B cell (primary cell): ENCODE measurements around the gene TAF12. TPM values are rescaled to one million over a fixed set of nuclear protein-coding genes. Genes with fewer than 3 reads are reported as not detected.

ENCODE experiments used
- ATAC-seq: fragments of 200-7000 bp; cut with Tn5 transposase; one replicate; pipeline ENCODE4 v1.10.0; 2021; ENCODE audit warnings: low read depth, mild to moderate bottlenecking, moderate number of reproducible peaks, moderate library complexity
- CTCF ChIA-PET: fragments of 350-600 bp; sonication (Branson Sonifier 250); formaldehyde crosslinking; loops from one replicate; lab custom pipeline; 2021; ENCODE audit warnings: antibody characterized with exemption, inconsistent platforms; lab: Charles Lee
- POLR2A ChIA-PET: fragments of 350-600 bp; sonication (Branson Sonifier 250); formaldehyde crosslinking; loops from one replicate; lab custom pipeline; 2021; ENCODE audit warnings: antibody characterized with exemption; lab: Charles Lee
- DNase-seq: peaks from one replicate; pipeline ENCODE4 v3.0.0; 2013
- H2AFZ ChIP-seq: 2 replicates; pipeline ENCODE4 v1.6.1; 2012; ENCODE audit warnings: mild to moderate bottlenecking, low read depth, low read length; ENCODE audit not compliant: insufficient read depth, poor library complexity, severe bottlenecking
- H3K27ac ChIP-seq, 2 donors: 1 replicate in 1 of 2; 2 replicates in 1 of 2; pipeline ENCODE4 v1.5.1; 2012 to 2013; ENCODE audit warnings: low read length in 2 of 2, mild to moderate bottlenecking in 2 of 2, moderate library complexity in 1 of 2
- H3K27me3 ChIP-seq, 4 experiments: fragments of 200-600 bp in 1 of 4; sonication (generic) in 1 of 4; replicated peaks in 1 of 4; 1 replicate in 2 of 4; 2 replicates in 2 of 4; pipeline versions ENCODE4 v1.6.1 to v1.7.0; 2013 to 2016; ENCODE audit warnings: low read length in 3 of 4, mild to moderate bottlenecking in 2 of 4, mixed read lengths in 1 of 4, moderate library complexity in 1 of 4; ENCODE audit not compliant: insufficient read depth in 4 of 4, control insufficient read depth in 3 of 4; ENCODE audit errors: control extremely low read depth in 1 of 4
- H3K36me3 ChIP-seq, 2 experiments: replicated peaks in 1 of 2; 1 replicate in 1 of 2; 2 replicates in 1 of 2; pipeline versions ENCODE4 v1.6.1 to v1.7.1; 2013; ENCODE audit warnings: low read length in 1 of 2; ENCODE audit not compliant: insufficient read depth in 2 of 2, control insufficient read depth in 1 of 2; ENCODE audit errors: control extremely low read depth in 1 of 2, extremely low read depth in 1 of 2
- H3K4me1 ChIP-seq, 2 donors: fragments of 200-600 bp in 1 of 2; sonication (generic) in 1 of 2; 1 replicate in 1 of 2; 2 replicates in 1 of 2; pipeline versions ENCODE4 v1.5.1 to v1.6.1; 2013 to 2017; ENCODE audit warnings: low read length in 2 of 2; ENCODE audit not compliant: control insufficient read depth in 2 of 2, insufficient read depth in 2 of 2
- H3K4me2 ChIP-seq: replicated peaks from 2 replicates; pipeline ENCODE3; 2012; ENCODE audit warnings: mild to moderate bottlenecking, low read depth, low read length; ENCODE audit not compliant: poor library complexity, severe bottlenecking
- H3K4me3 ChIP-seq, 5 experiments: fragments of 200-600 bp in 1 of 5; sonication (generic) in 1 of 5; 1 replicate in 3 of 5; 2 replicates in 2 of 5; pipeline versions ENCODE4 v1.5.1 to v1.7.0; 2011 to 2016; ENCODE audit warnings: low read length in 4 of 5, mild to moderate bottlenecking in 4 of 5, low read depth in 2 of 5, control low read depth in 1 of 5, moderate library complexity in 1 of 5; ENCODE audit not compliant: insufficient read depth in 1 of 5; ENCODE audit errors: control extremely low read depth in 1 of 5, extremely low read depth in 1 of 5
- H3K79me2 ChIP-seq: fragments of 200-600 bp; sonication (generic); one replicate; pipeline ENCODE4 v1.6.0; 2016; ENCODE audit warnings: low read length; ENCODE audit not compliant: control insufficient read depth, insufficient read depth
- H3K9ac ChIP-seq: fragments of 200-600 bp; sonication (generic); 2 replicates; pipeline ENCODE4 v1.6.1; 2017; ENCODE audit warnings: mild to moderate bottlenecking, low read length, moderate library complexity
- H3K9me3 ChIP-seq, 3 donors: one replicate each; pipeline versions ENCODE4 v1.6.1 to v1.7.1; 2013; ENCODE audit warnings: low read length in 2 of 3; ENCODE audit not compliant: control insufficient read depth in 2 of 3, insufficient read depth in 1 of 3; ENCODE audit errors: control extremely low read depth in 1 of 3
- H4K20me1 ChIP-seq: 2 replicates; pipeline ENCODE4 v1.6.0; 2012; ENCODE audit warnings: mild to moderate bottlenecking, low read length; ENCODE audit not compliant: insufficient read depth, control insufficient read depth, poor library complexity, severe bottlenecking
- H3K27ac Mint-ChIP-seq: one replicate; pipeline ENCODE4 v1.8.0; 2021; ENCODE audit warnings: mixed read lengths
- H3K27me3 Mint-ChIP-seq: one replicate; pipeline ENCODE4 v1.8.0; 2021; ENCODE audit warnings: mixed read lengths
- H3K4me1 Mint-ChIP-seq: one replicate; pipeline ENCODE4 v1.8.0; 2021; ENCODE audit warnings: mixed read lengths
- H3K4me3 Mint-ChIP-seq: one replicate; pipeline ENCODE4 v1.8.0; 2021; ENCODE audit warnings: mixed read lengths
- H3K9me3 Mint-ChIP-seq: one replicate; pipeline ENCODE4 v1.8.0; 2022; ENCODE audit warnings: mixed read lengths; ENCODE audit not compliant: insufficient read depth
- CTCF ChIP-seq: fragments of 200-600 bp; IDR thresholded peaks from one replicate; pipeline ENCODE4 v1.8.0; 2022; ENCODE audit warnings: antibody characterized with exemption, mild to moderate bottlenecking
- EZH2 ChIP-seq: IDR thresholded peaks from 2 replicates; pipeline ENCODE4 v1.6.1; 2012; ENCODE audit warnings: borderline replicate concordance, low read depth, mild to moderate bottlenecking, moderate library complexity, low read length; ENCODE audit not compliant: insufficient read depth, poor library complexity, severe bottlenecking
- WGBS: methylation state at CpG from one replicate; pipeline ENCODE4 v1.1.5; 2013; ENCODE audit warnings: missing lambda C conversion rate; ENCODE audit not compliant: insufficient coverage; 5-methylcytosine and 5-hydroxymethylcytosine counted together
- intact Hi-C: fragments of 100-400 bp; cut with micrococcal nuclease; formaldehyde crosslinking; loops from one replicate; pipeline ENCODE4 v1.10.0; 2022
- polyA plus RNA-seq: library from polyadenylated mRNA; depleted of rRNA; stranded (reverse); fragments of >200 nt; gene quantifications from 2 replicates; pipeline ENCODE4 v1.2.3, GENCODE V29; 2012
- total RNA-seq, 2 donors: library from RNA; stranded (reverse); fragments of 120-200 nt in 1 of 2; gene quantifications; 1 replicate in 1 of 2; 2 replicates in 1 of 2; pipeline versions ENCODE4 v1.2.3 to v1.2.4, GENCODE V29; 2013 to 2022

Gene TAF12
- total and polyA plus RNA-seq, 2 donors (not counting 1 experiment from before 2014, with no cell fraction given), result 15.8 to 19.1 TPM

GRCh38 chr1:28579401-28579800, 63.5 kb downstream of the TAF12 start:
- no peaks in the 10 kb centered on the region for H3K27me3 ChIP-seq
- H3K36me3 ChIP-seq, result peaks cover 16 to 43% of the 10 kb centered on the region in 2 experiments
- 80% methylated on average over 1 of the region's 1 CpG for WGBS
- peak overlapping the region; percentile 32 for H3K27ac Mint-ChIP-seq
- peaks cover 40% of the 10 kb centered on the region for H4K20me1 ChIP-seq
- ATAC-seq (no peak), DNase-seq (no peak)
- H3K4me3 ChIP-seq, result no peak overlapping the region
- H3K4me1 ChIP-seq, result peaks cover 15 to 31% of the 10 kb centered on the region in 2 donors
- peaks cover 37% of the 10 kb centered on the region for H3K4me1 Mint-ChIP-seq
- peak overlapping the region in 1 of 2 donors; percentile 82 for H3K27ac ChIP-seq
- H2AFZ ChIP-seq, result no peak overlapping the region
- intact Hi-C loops, result no loop called here
- H3K27me3 Mint-ChIP-seq, result no peaks in the 10 kb centered on the region
- peaks cover 29% of the 10 kb centered on the region for H3K79me2 ChIP-seq
- ChIA-PET POLR2A (interaction anchor here (0.7 to 4.1 kb wide), 7 partner anchors 26 to 304 kb away, joined by 3 to 25 read pairs (median 6); partner anchors contain the start of genes GMEB1, TAF12 and TRNAU1AP), CTCF (interaction anchor here (0.6 to 2.9 kb wide), 6 partner anchors 24 to 455 kb away, joined by 3 to 13 read pairs (median 4); partner anchors contain the start of gene TAF12)
- peak overlapping the region; percentile 97 for H3K4me2 ChIP-seq
- H3K4me3 Mint-ChIP-seq, result peak overlapping the region; percentile 96
- no peaks in the 10 kb centered on the region for H3K9me3 ChIP-seq
- no peak overlapping the region for H3K9ac ChIP-seq
- no peak for TF ChIP-seq CTCF
- TF ChIP-seq EZH2, result no peak
- no peaks in the 10 kb centered on the region for H3K9me3 Mint-ChIP-seq

GRCh38 chr1:28578696-28579218, 64.1 kb downstream of the TAF12 start:
- peaks cover 40% of the 10 kb centered on the region for H4K20me1 ChIP-seq
- TF ChIP-seq CTCF (no peak), EZH2 (no peak)
- no peak overlapping the region for H3K27ac ChIP-seq
- H3K9ac ChIP-seq, result no peak overlapping the region
- DNase-seq (no peak), ATAC-seq (no peak)
- H3K27me3 ChIP-seq, result no peaks in the 10 kb centered on the region
- H3K4me3 ChIP-seq, result no peak overlapping the region
- Mint-ChIP-seq H3K4me1 (peaks cover 37% of the 10 kb centered on the region), H3K27ac (peak overlapping the region; percentile 67), H3K9me3 (no peaks in the 10 kb centered on the region), H3K27me3 (no peaks in the 10 kb centered on the region), H3K4me3 (peak overlapping the region; percentile 29)
- no peak overlapping the region for H2AFZ ChIP-seq
- H3K36me3 ChIP-seq, result peaks cover 16 to 44% of the 10 kb centered on the region in 2 experiments
- peaks cover 15 to 31% of the 10 kb centered on the region in 2 donors for H3K4me1 ChIP-seq
- H3K9me3 ChIP-seq, result no peaks in the 10 kb centered on the region
- ChIA-PET POLR2A (interaction anchor here (1.1 to 4.1 kb wide), 3 partner anchors 28 to 66 kb away, joined by 3 to 25 read pairs (median 10); partner anchors contain the start of gene TAF12), CTCF (interaction anchor here (0.6 to 2.9 kb wide), 7 partner anchors 20 to 455 kb away, joined by 3 to 13 read pairs (median 4); no protein-coding TSS in a partner anchor)
- 78% methylated on average over 4 of the region's 6 CpGs for WGBS
- intact Hi-C loops, result no loop called here
- no peak overlapping the region for H3K4me2 ChIP-seq
- H3K79me2 ChIP-seq, result peaks cover 29% of the 10 kb centered on the region
